Sigmoid colon (tissue), 7 donors: ENCODE results near the gene STK40. TPM values are rescaled to one million over a fixed set of nuclear protein-coding genes. Genes with fewer than 3 reads are reported as not detected.

Experiments used
- DNase-seq: peaks from one replicate; pipeline ENCODE4 v3.0.0-alpha.2; 2019
- H3K27ac ChIP-seq, 4 donors: fragments of 200-600 bp; sonication (generic); one replicate each; pipeline ENCODE4 v1.5.1; 2016 to 2019; ENCODE audit warnings: mild to moderate bottlenecking in 1 of 4
- H3K27me3 ChIP-seq, 3 donors: fragments of 200-600 bp; sonication (generic); one replicate each; pipeline ENCODE4 v1.5.1; 2019; ENCODE audit warnings: mild to moderate bottlenecking in 1 of 3
- H3K36me3 ChIP-seq, 4 donors: fragments of 200-600 bp; sonication (generic); one replicate each; pipeline ENCODE4 v1.5.1; 2016 to 2019
- H3K4me1 ChIP-seq, 4 donors: fragments of 200-600 bp; sonication (generic); one replicate each; pipeline ENCODE4 v1.5.1; 2017 to 2019
- H3K4me3 ChIP-seq, 4 donors: fragments of 200-600 bp; sonication (generic); one replicate each; pipeline ENCODE4 v1.5.1; 2017 to 2019; ENCODE audit warnings: mild to moderate bottlenecking in 2 of 4, moderate library complexity in 1 of 4
- H3K9me3 ChIP-seq, 4 donors: fragments of 200-600 bp in 3 of 4; sonication (generic) in 3 of 4; one replicate each; pipeline versions ENCODE4 v1.5.1 to v1.6.1; 2013 to 2019
- EP300 ChIP-seq, 4 donors: sonication (generic); formaldehyde crosslinking; IDR thresholded peaks; one replicate each; pipeline ENCODE4 v1.6.1; 2017; ENCODE audit warnings: antibody characterized with exemption in 4 of 4
- POLR2A ChIP-seq, 2 donors: fragments of 450-650 bp; IDR thresholded peaks; one replicate each; pipeline ENCODE4 v1.6.1; 2016; ENCODE audit warnings: antibody characterized with exemption in 2 of 2, mild to moderate bottlenecking in 2 of 2, moderate library complexity in 2 of 2
- POLR2AphosphoS5 ChIP-seq, 4 donors: sonication (generic); formaldehyde crosslinking; IDR thresholded peaks; one replicate each; pipeline ENCODE4 v1.6.1; 2017; ENCODE audit warnings: antibody characterized with exemption in 4 of 4
- WGBS, 2 donors: extraction: QIAGEN DNeasy Blood & Tissue Kit; methylation state at CpG; one replicate each; pipeline ENCODE4 v1.1.7; 2013; 5-methylcytosine and 5-hydroxymethylcytosine counted together
- intact Hi-C: fragments of 100-400 bp; cut with DNase I; formaldehyde crosslinking; loops from one replicate; pipeline ENCODE4 v1.15.1; 2023
- polyA plus RNA-seq, 3 donors: library from polyadenylated mRNA; stranded (reverse); fragments of 200-250 nt; gene quantifications; one replicate each; pipeline ENCODE4 v1.2.3, GENCODE V29; 2013
- total RNA-seq, 4 donors: library from RNA; depleted of rRNA; stranded (reverse); fragments of >200 nt; gene quantifications; one replicate each; pipeline ENCODE4 v1.1.0, GENCODE V29; 2016
- TF ChIP-seq, protein P1 (sequence below), 4 experiments: fragments of 450-650 bp in 3 of 4; fragments of 200-600 bp in 1 of 4; IDR thresholded peaks; one replicate each; pipeline ENCODE4 v1.5.1; 2016 to 2019; ENCODE audit warnings: antibody characterized with exemption in 4 of 4, mild to moderate bottlenecking in 3 of 4, moderate library complexity in 2 of 4
- donor health status: healthy with polysubstance abuse.
- donor health status: Bipolar disorder and iron deficiency.
- donor health status: healthy.

STK40 gene
- total and polyA plus RNA-seq, 7 donors, result 27.6 to 55.6 (median 40.7) TPM

DNA sequence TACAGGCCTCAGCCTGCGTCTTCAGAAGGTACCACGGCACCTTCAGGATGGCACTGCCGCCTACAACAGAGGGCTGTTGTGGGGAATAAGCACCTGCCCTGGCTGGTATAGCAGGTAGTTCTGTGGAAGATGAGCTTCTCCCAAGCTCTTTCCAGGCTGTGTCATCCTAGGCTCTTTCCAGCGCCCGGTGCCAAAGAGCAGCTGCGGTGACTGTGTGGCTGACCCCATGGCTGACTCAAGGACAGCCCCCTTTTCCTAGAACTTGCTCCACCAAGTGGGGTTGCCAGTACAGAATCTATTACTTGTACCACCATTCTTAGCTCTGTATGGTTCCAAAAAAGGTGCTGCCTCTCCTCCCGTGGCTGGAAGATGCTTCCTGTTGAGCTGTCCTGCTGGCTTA lies 40.4 kb downstream of the STK40 start:
- DNase-seq, result no peak
- intact Hi-C loops, result no loop called here
- Histone ChIP-seq H3K36me3 (peaks cover 34 to 79% (median 50%) of the 10 kb centered on the region in 4 donors), H3K27me3 (no peaks in the 10 kb centered on the region), H3K4me3 (no peak overlapping the region), H3K4me1 (peaks cover 0 to 21% (median 14%) of the 10 kb centered on the region in 4 donors), H3K27ac (no peak overlapping the region), H3K9me3 (no peaks in the 10 kb centered on the region)
- TF ChIP-seq EP300 (IDR thresholded peaks at IDR 0.05), result no peak
- 91 to 93% methylated on average over 7 of the region's 7 CpGs for WGBS, 2 donors

DNA sequence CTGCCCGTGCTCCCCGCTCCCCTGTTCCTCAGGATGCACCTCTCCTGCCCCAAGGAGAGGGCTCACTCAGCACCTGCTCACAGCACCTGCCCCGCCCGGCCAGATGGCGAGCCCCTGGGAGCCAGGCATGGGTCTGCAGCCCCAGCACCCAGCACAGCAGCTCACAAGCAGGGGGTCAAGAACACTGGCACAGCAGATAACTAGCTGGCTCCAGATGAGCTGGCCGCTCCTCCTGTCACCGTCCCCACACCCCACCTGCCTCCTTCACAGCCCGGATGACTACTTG lies 41.4 kb downstream of the STK40 start:
- TF ChIP-seq, protein P1, sequence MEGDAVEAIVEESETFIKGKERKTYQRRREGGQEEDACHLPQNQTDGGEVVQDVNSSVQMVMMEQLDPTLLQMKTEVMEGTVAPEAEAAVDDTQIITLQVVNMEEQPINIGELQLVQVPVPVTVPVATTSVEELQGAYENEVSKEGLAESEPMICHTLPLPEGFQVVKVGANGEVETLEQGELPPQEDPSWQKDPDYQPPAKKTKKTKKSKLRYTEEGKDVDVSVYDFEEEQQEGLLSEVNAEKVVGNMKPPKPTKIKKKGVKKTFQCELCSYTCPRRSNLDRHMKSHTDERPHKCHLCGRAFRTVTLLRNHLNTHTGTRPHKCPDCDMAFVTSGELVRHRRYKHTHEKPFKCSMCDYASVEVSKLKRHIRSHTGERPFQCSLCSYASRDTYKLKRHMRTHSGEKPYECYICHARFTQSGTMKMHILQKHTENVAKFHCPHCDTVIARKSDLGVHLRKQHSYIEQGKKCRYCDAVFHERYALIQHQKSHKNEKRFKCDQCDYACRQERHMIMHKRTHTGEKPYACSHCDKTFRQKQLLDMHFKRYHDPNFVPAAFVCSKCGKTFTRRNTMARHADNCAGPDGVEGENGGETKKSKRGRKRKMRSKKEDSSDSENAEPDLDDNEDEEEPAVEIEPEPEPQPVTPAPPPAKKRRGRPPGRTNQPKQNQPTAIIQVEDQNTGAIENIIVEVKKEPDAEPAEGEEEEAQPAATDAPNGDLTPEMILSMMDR (IDR thresholded peaks at IDR 0.05), result no peak
- TF ChIP-seq POLR2AphosphoS5 (IDR thresholded peaks at IDR 0.05) (no peak), EP300 (IDR thresholded peaks at IDR 0.05) (no peak), POLR2A (IDR thresholded peaks at IDR 0.05) (no peak)
- intact Hi-C loops, result no loop called here
- Histone ChIP-seq H3K4me3 (no peak overlapping the region), H3K27me3 (no peaks in the 10 kb centered on the region), H3K4me1 (peaks cover 0 to 10% (median 4%) of the 10 kb centered on the region in 4 donors), H3K9me3 (no peaks in the 10 kb centered on the region), H3K36me3 (peaks cover 41 to 89% (median 50%) of the 10 kb centered on the region in 4 donors), H3K27ac (no peak overlapping the region)
- no peak for DNase-seq
- WGBS, 2 donors, result 79 to 89% methylated on average over 8 of the region's 8 CpGs

DNA sequence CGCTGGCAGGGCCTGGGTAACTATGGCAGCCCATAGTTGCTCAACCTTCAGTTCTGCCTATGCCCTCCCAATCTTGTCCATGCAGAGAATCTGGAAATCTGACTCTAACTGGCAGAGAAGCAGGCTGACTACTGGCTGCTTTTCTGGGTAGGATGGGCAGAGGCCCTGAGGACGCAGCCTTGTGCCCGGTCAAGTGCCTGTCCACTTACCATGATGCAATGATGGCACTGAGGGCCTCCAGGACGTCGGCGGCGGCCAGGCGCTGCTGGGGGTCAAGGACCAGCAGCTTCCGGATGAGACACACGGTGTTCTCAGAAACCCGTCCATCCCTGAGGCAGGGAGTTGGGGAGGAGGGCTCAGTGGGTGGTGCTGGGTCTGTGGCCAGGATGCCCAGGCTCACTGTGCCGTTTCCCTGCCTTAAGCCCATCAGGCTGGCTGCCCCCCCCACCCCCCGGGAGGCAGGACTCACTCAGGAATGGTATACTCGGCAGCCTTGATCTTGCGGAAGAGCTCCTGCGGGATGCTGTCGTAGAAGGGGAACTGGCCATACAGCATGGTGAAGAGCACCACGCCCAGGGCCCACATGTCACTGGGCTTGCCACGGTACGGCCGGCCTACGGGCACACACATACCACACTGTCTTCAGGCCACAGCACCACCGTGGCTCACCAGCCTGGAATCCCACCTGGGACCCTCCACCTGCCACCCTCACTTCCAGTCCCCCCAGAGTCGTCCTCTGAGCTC lies 41.9 kb downstream of the STK40 start:
- Histone ChIP-seq H3K4me3 (no peak overlapping the region), H3K9me3 (no peaks in the 10 kb centered on the region), H3K4me1 (peaks cover 0 to 6% (median 2%) of the 10 kb centered on the region in 4 donors), H3K27ac (peak overlapping the region in 3 of 4 donors; percentile 31 to 58 (median 53)), H3K36me3 (peaks cover 41 to 89% (median 50%) of the 10 kb centered on the region in 4 donors), H3K27me3 (no peaks in the 10 kb centered on the region)
- intact Hi-C loops, result no loop called here
- TF ChIP-seq EP300 (IDR thresholded peaks at IDR 0.05) (no peak), POLR2A (IDR thresholded peaks at IDR 0.05) (no peak), POLR2AphosphoS5 (IDR thresholded peaks at IDR 0.05) (no peak)
- TF ChIP-seq, protein P1 (IDR thresholded peaks at IDR 0.05), result no peak
- DNase-seq, result no peak
- WGBS, 2 donors, result 91 to 94% methylated on average over 24 of the region's 24 CpGs

DNA sequence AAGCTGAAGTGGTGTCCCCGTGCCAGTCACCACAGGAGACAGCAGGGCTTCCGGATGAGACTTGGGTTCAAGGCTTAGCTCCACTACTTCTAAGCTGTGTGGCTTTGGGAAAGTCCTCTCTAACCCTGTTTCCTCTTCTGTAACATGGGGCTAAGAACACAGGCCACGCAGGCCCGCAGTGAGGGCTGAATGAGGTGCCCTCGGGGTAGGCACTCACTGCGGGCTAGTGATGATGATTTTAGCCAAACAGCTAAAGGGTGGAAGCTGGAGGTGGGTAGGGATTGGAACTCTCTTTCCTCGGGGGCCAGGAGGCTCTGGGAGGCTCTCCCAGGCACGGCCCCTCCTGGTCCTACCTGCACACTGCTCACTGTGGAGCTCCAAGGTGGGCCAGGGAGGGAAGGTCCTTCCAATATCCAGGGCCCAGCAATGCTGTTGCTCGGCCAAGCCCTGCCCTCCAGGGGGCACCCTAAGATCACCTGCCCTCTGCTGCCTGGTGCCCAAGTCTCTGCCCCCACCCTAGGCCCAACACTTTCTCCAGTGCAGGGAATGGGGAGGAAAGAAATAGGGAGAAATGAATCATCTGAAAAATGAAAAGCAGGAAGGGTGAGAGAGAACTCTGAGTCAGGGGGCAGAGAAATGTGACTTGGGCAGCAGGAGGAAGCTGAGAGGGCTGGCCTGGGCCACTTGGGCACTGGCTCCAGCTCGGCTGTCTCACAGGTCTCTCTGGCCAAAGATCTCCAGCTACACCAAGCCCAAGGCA lies 43.1 kb downstream of the STK40 start:
- DNase-seq, result peak; percentile 75
- Histone ChIP-seq H3K4me3 (no peak overlapping the region), H3K36me3 (peaks cover 30 to 77% (median 40%) of the 10 kb centered on the region in 4 donors), H3K4me1 (peaks cover 0 to 6% (median 2%) of the 10 kb centered on the region in 4 donors), H3K9me3 (no peaks in the 10 kb centered on the region), H3K27me3 (no peaks in the 10 kb centered on the region), H3K27ac (peak overlapping the region; percentile 15 to 58 (median 42))
- no peak for TF ChIP-seq POLR2AphosphoS5 (IDR thresholded peaks at IDR 0.05)
- TF ChIP-seq, protein P1 (IDR thresholded peaks at IDR 0.05), result peak; percentile 36 to 67 (median 56)
- WGBS, 2 donors, result 75 to 80% methylated on average over 10 of the region's 10 CpGs
- intact Hi-C loops, result loop anchor here (1.0 kb wide), 1 partner anchor 79 kb away; no protein-coding TSS in a partner anchor

DNA sequence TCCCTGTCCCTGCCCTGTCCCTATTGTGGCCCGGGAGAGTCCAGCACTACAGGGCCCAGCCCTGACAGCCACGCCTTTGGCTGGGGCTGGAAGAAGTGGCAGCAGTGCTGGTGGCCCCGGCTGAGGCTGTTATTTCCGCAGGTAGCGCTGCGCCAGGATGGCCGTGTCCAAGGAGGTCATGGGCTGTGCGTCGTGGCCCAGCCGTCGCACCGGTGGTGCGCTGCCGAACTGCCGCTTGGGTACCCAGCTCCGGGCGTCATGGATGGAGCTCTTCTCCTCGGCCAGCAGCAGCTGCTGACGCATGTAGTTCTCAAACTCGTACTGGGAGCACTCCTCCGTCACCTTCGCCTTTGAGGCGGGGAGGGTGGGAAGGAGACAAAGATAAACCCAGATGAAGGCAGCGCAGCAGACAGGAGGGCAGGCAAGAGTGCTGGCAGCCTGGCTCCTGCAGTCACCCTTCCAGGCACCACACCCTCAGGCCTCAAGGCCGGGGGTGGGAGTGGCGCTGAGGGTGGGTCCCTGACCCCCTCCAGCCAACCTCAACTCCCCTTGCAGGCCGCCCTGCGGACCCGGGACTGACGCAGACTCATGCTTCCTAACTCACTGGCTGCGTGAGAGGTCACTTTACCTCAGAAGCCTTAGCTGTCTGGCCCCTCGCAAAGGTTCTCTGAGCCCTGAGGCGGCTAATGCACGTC lies 44.0 kb downstream of the STK40 start:
- Histone ChIP-seq H3K9me3 (no peaks in the 10 kb centered on the region), H3K27ac (no peak overlapping the region), H3K27me3 (no peaks in the 10 kb centered on the region), H3K36me3 (peaks cover 24 to 69% (median 34%) of the 10 kb centered on the region in 4 donors), H3K4me3 (no peak overlapping the region), H3K4me1 (peaks cover 0 to 6% (median 2%) of the 10 kb centered on the region in 4 donors)
- intact Hi-C loops, result loop anchor here (1.0 kb wide), 1 partner anchor 80 kb away; no protein-coding TSS in a partner anchor
- 87 to 93% methylated on average over 34 of the region's 34 CpGs for WGBS, 2 donors
- TF ChIP-seq POLR2A (IDR thresholded peaks at IDR 0.05) (no peak), POLR2AphosphoS5 (IDR thresholded peaks at IDR 0.05) (no peak)
- TF ChIP-seq, protein P1 (IDR thresholded peaks at IDR 0.05), result no peak
- DNase-seq, result no peak
